ENCODE measurements around the gene BMPER.

GRCh38 chr7:34189031-34189430, 283.7 kb downstream of the BMPER start:
- TF ChIP-seq CTCF (conservative IDR thresholded peaks at IDR 0.05 in 1 of 2, IDR thresholded peaks at IDR 0.05 in 1 of 2; ENCODE audit: low read depth in 1 of 2, low read length in 2 of 2) (no peak), EZH2 (IDR thresholded peaks at IDR 0.05; ENCODE audit: low read length, missing control alignments) (no peak)
